M059J (cell line): ENCODE measurements around the gene NMUR1. TPM values are rescaled to one million over a fixed set of nuclear protein-coding genes. Genes with fewer than 3 reads are reported as not detected.

Source experiments
- DNase-seq: peaks from one replicate; pipeline ENCODE4 v3.0.0-alpha.2; 2012; ENCODE audit warnings: low read depth
- total RNA-seq: library from RNA; depleted of rRNA; stranded (reverse); fragments of >200 nt; shearing (Covaris generic); gene quantifications from 2 replicates; pipeline ENCODE4 v1.2.3, GENCODE V29; 2014

NMUR1 gene
- total RNA-seq, 1 experiment from 2014 or later, result not detected

DNA sequence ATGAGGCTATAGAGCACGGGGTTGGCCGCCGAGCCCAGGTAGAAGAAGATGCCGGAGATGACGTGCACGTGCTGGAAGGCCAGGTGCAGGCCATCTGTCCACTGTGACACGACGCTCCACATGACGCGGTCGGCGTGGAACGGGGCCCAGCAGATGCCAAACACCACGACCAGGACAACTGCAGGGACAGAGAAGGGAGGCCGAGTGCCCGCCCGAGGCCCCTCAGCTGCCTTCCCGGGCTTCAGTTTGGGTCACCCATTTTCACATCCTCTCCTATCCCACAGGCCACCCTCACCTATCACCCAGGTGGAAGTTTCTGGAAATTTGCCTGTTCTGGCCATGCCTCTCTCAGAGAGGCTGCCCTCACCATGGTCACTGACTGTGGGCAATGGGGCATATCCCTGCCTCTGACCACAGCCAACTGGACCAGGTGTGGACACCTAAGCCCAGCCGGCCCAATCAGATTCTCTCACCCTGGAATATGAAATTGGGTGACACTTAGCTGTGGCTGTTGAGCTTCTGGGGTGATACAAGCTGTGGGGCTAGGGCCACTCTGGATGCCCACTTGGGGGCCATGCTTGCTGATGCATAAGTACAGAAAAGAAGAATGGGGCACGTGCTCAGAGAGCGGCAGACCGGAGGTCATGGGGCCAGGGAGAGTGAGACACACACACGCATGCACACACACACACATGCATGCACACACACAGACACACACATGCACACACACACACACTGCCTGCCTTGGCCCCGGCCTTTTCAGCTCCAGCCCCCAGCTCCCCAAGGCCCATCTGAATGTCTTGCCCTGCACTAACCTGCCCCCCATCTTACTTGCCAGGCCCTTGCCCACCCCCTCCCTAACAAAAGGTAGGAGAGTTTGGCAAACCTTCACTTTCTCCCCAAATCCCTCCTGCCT lies 4.7 kb downstream of the NMUR1 start:
- no peak for DNase-seq

DNA sequence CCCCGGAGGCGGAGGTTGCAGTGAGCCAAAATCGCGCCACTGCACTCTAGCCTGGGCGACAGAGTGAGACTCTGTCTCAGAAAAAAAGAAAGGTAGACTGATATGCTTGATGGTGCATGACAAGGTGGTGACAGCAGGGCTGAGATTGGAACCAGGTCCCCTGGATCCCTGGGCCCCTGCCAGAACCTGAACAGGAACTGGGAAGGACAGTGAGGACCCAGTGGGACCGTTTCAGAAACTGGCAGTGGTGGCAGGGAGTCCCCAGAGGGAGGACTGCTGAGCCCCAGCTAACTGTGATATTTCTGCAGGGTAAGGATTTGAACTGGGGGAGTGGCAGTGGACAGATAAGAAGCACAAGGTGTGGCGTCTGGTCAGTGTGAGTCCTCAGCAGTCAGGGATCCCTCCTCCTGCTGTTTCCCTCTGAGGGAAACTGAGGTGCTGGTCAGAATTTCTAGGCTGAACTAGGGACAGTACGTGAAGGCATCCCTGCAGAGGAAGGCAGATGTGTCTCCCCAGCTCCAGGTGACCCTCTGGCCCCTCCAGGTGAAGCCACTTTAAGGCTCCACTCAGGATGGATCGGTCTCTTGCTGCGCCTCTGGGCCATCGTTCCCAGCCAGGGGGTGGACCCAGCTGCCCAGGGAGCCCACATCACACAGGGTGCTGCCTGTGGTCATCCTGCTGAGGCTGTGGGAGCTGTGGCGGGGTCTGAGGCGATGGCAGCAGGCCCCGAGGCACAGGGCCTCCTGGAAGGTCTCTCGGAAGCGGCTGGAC lies 5.6 kb downstream of the NMUR1 start:
- DNase-seq, result no peak

DNA sequence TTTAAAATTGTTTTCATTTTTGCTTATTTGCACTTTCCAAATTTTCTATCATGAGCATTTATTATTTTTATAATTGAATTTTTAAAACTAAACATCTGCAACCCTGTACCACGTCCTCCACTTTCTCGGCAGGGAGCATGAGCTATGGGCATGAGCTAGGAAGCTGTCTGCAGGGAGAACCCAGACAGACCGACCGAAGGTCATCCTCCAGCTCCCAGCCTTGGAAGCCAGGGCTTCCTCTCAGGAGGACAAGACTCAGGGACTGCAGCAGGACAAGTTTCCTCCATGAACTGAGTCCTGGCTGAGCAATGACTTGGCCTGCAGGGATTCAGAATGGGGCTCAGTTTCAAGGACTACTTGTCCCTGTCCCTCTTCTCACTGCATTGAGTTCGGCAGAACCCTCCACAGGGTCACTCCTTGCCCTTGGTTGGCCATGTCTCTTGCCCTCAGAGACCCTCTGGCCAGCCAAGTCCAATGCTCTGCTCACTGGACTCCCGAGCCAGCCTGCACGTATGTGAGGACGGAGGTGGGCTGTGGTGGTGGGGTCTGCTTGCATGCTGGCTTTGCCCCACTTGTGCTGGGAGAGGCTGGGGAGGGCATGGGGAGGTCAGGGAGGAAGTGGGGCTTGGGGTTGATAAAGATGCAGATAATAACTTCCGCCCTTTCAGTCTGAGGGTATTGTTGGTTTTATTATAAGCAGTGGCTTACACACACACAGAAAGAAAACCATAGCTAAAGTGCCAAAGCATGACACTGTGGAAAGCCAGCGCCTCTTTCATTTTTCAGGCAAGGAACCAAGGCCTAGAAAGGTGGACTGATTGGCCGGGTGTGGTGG lies 6.6 kb downstream of the NMUR1 start:
- no peak for DNase-seq

DNA sequence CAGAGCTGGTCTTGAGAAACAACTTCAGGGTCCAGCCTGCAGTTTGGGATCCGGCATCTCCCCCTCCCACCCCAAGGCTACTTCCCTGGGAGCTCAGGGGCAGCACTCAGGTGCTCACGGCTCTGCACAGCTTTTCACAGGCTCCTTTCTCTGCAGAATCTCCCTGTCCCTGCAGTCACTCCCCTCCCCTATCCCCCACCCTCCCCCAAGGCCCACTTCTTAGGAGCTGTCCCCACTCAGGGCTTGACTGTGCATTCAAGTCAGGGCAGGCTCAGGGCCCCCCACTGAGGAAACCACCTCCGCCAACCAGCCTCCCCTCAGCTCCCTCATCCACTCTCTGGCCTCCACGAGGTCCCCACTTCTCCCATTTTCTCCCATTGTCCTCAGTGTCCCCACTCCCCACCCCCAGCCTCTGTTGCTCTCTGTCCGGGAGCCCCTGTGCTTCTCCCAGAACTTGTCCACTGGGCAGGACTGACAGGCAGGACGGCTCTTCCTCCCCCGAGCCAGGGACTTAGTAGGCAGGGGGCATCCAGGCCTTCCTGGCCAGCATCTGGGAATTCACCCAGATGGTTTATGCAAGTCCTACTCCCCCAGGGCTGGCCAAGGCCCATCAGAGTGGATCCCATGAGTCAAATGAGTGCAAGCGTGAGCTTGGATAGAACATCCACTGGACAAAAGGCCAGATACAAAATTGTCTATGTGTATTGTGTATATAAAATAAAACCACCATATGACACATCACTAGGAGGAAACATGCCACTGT lies 7.6 kb downstream of the NMUR1 start:
- DNase-seq, result peak; percentile 47

DNA sequence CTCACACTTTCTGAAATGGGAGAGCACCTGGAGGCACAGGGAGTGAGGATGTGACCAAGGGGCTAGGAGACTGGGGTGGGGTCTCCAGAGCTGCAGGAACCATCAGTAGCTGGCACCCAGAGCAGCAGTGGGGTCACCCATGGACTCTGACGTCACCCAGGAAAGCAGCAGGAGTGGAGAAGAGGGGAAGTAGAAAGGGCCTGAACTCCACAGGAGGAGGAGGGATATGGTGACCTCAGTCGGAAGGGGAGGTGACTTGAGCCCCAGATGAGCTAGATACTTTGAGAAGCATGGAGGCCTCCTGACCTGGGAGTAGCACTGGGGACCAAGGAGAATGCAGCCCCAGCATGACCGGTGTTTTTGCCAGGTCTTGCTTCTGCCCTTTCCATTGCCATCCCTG lies 8.8 kb downstream of the NMUR1 start:
- DNase-seq, result no peak

DNA sequence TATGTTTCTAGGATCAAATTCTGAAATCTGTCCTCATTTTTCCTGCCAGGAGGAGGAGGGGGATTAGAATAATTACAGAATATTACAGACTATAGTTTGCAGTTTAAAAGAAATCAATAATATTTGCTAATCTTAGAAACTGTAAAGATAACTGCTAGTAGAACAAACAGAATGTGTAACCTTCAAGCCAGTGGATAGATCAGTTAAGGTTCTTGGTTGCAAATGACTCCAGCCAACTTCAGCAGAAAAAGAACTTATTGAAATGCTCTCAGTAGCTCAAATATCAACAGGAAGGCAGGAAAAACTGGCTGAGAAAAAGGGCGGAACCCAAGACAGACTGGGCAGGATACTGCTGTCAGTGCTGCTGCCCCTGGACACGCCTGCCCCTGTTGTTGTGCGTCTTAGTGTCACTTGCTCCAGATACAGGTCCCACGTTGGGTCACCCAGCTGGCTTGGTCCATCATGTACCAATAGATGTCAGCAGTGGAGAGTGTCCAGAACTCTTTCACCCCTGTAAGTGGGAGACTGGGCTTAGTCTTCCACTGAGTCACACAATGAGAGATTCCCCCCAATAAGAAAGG lies 10.2 kb downstream of the NMUR1 start:
- no peak for DNase-seq

DNA sequence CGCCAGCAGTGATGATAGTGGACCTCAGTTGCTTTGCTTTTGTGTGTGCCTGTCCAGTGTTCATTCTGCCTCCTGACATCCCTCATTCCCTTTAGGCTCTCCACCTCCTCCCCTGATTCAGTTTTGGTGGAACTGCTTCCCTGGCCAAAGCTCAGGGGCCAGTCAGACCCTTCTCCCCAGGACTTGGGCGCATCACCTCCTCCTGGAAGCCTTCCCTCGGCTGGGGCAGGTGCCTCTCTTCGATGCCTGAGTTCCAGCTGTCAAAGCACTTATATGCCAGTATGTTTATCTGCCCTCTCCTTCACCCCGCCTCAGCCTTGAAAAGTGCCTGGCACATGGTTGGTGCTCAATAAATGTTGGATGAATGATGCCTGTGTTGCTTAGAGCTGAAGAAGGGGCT lies 11.5 kb downstream of the NMUR1 start:
- DNase-seq, result no peak

DNA sequence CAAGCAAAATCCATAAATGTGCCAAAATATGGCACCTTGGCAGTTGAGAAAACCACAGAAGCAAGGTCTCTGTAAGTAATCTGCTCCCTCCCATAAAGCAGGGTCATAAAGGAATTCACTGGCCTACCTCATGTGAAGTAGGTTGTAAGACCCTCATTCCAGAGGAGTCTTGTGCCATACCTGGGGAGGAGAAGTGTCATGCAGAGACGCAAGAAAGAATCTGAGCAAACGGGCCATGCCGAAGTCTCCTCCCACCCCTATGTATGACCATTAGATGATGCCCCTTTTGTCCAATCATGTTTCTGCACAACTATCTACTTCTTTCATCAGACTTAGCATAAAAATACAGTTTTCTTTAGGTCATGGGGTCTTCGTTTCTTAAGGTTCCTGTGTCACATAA lies 14.6 kb downstream of the NMUR1 start:
- no peak for DNase-seq

DNA sequence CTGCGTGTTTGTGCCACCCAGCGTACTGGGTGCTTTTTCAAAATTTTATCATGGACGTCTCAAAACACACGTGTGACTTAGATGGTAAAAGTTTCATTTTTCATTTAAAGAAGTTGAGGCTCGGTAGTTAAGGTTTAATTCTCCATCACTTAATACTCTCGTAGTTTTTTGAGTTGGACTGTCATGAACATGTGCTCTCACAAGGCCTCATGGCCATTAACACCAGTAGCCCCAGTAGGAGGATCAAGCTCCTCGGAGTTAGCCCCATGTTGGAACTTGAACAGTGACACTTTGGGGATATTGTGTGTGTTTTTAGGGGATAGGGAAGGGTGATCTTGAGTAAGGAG lies 15.3 kb downstream of the NMUR1 start:
- DNase-seq, result no peak

DNA sequence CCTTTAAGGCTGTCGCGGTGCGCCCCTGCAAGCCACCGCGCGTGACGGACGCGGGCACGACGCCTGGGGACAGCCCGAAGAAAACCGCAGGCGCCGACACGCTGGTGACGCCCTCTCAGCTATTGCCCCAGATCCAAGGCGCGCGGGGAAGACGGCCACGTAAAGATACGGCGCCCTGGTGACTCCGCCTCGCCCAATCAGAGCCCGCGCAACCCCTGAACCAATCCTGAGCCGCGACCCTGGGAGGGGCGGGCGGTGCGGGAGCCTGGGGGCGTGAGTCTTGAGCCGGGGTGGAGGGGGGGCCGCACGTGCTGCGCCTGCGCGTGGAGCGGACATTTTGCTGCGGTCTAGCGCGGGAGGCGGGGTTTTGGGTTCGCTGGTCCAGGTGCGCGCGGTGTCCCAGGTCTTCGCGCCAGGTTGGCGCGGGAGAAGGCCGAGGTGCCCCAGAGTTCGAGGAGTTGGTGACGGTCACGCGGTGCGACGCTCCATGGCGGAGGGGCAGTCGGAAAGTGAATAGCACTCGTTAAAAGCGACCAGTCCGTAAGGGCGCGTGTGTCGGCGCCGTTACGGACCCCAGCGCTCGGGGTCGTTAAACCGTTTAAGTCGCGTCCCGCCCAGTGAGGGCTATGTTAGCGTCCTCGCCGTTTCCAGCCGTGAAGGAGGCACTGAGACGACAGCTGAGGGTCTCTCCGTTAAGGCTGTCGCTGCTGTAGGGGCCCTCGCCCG lies 15.9 kb downstream of the NMUR1 start:
- peak; percentile 96 for DNase-seq

DNA sequence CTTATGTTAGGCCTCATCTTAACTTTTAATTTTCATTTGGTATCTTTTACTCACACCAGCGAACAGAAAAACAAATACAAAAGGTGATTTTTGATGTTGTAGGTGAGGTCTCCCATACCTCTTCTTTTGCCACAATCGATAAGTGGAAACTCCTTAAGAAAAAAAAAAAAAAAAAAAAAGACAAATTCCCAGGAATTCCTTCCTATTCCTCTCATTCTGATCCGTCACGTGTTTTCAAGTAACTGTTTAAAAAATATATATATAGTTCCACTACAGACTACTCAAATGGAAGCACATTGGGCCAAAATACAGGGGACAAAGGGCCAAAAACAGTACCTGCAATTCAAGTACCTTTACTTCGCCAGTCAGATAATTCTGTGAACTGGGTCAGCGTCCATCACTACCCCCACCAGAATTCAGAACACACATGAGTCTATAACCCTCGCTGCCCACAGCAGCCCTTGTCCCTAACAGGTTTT lies 16.5 kb downstream of the NMUR1 start:
- DNase-seq, result no peak

DNA sequence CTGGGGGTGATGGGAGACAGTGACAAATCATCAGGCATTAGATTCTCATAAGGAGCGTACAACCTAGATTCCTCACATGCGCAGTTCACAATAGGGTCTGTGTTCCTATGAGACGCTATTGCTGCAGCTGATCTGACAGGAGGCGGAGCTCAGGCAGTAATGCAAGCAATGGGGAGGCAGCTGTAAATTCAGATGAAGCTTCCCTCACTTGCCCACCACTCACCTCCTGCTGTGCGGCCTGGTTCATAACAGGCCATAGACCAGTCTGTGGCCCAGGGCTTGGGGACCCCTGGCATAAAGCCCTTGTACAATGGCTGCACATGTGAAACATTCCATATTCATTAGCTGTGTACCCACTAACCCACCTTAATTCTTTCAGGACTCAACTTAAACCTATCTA lies 18.0 kb downstream of the NMUR1 start:
- no peak for DNase-seq

DNA sequence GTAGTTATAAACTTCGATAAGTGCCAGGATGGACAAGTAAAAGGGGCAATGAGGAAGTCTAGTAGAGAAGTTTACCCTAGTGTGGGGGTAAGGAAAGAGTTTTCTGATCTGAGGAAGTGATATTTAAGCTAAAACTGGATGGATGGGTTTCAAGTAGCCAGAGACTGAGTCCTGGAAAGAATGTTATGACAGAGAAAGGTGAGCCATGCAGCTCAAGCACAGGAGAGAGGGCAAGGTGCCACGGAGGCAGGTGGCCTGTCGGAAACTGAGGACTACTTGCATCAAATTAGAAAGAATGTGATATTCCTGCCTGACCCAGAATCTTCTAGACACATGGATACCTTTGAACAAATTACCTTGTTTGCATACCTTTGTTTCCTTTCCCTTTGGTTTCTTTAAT lies 26.5 kb downstream of the NMUR1 start:
- no peak for DNase-seq

DNA sequence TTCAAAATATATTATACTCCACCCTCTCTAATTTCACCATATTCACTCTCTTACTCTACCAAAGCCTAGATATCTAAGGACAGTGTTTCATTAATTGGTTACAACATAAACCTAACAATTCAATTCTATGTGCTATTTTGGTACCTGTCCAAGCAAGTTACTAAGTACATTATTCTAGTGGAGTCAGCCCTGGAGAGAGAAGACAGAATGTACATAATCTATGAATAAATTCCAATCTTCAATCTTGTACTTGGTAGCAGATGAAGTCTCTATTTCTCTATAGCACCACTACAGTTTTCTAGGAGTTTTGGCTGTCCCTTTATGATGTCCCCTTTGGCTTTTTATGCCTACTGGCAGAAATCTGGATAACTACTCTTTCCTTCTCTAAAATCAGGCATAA lies 27.6 kb downstream of the NMUR1 start:
- DNase-seq, result no peak

DNA sequence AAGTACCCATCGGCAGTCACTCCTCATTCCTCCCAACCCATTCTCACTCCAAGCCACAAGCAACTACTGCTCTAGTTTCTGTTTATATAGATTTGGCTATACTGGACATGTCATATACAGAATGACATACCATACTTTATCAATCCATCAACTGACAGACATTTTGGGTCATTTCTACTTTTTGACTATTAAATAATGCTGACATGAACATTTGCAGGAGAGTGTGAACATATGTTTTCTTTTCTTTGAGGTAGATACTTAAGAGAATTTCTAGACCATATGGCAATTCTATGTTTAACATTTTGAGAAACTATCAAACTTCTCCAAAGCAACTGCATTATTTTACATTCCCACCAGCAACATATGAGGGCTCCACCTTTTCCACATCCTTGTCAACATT lies 32.6 kb downstream of the NMUR1 start:
- DNase-seq, result no peak

DNA sequence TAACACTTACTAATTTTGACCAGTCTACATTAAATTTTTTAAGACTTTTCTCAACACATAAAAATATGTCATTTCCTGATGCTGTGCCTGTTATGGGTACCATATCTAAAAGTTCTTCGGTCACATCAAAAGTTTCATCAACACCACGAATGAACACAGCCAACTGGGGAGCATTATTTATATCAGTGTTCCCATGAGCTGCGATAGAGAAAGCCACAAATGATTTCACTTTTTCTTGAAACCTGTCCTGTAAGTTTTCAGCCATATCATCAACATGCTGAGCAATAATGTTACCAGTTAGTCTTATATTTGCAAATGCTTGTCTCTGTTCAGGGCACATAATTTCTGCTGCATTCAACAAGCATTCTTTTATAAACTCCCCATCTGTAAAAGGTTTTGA lies 35.6 kb downstream of the NMUR1 start:
- no peak for DNase-seq

DNA sequence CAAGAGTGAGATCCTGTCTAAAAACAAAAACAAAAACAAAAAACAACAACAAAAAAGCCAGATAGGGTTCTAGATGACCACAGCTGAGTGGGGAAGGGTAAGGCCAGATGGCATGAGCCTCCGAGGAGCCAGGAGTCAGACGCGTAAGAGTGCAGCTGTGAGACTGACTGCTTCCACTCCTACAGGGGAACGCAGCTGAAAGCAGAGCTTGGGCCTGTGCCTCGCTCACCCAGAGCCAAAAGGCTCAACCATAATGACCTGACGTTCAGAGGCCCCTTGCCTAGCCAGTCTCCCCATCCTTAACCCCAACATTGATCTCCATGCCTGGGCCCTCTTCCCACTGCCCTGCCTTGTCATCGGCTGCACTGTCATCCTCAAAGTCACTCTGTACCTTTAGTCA lies 39.4 kb downstream of the NMUR1 start:
- no peak for DNase-seq

DNA sequence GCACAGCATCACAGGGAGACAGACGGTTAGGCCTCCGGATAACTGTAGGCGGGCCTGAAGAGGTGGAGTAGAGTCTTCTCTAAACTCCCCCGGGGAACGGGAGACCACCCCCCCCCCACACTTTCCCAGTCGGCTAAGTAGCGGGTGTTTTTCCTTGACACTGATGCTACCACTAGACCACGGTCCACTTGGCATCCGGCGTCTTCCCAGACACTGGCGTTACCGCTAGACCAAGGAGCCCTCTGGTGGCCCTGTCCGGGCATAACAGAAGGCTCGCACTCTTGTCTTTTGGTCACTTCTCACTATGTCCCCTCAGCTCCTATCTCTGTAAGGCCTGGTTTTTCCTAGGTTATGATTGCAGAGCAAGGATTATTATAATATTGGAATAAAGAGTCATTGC lies 40.3 kb downstream of the NMUR1 start:
- no peak for DNase-seq

DNA sequence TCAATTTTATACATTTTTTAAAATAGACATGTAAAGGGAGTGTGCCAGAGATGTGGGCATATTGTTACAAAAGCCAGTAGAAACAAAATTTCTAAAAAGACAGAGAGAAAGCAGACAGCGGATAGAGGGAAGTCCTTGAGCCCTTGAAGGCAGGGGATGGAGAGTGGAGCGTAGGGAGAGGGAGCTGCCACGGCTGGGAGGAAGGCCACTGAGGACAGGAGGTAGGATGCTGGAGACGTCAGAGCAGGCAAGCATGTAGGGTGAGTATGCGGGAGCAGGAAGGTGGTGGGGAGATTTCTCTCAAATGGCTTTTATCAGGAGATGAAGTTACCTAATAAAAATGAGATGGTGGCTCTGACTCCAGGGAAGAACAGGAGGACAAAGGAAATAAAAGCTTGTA lies 41.9 kb downstream of the NMUR1 start:
- DNase-seq, result no peak

DNA sequence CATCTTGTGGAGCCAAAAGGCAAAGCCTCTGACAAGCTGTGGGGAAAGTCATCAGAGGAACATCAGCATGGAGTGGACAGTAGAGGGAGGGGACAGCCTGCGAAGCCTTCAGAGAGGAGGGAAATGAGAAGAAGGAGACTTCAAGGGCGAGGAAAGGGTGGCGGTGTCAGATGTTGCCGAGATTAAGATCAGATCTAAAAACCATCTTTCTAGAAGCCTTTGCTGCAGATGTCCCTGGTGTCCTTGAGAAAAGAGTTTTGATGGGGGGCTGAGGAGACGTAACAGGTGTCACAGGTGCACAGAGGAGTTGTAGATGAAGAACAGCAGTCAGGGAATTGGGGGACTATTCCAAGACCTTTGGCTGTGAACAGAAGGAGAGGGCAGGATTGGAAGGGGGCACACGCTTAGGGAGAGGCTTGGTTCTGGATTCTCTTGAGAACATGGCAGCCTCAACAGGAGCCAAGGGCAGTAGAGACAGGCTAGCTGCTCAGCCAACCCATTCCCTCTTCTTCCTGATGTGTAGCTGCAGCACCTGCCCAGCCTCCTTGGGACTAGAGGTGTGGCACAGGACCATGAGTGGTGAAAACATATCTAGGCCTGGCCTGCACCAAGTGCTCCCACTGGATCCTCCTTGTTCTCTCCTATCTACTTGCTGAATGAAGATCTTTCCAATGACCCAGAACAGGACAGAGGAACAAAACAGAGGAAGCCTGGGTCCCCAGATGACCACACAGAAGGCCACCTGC lies 43.2 kb downstream of the NMUR1 start:
- no peak for DNase-seq
